HepG2 (cell line): ENCODE data around the gene DMKN. TPM values are rescaled to one million over a fixed set of nuclear protein-coding genes. Genes with fewer than 3 reads are reported as not detected.

Experiments used
- ARID2 ChIP-seq: sonication (generic); formaldehyde crosslinking; IDR thresholded peaks from 2 replicates; pipeline ENCODE4 v1.8.1; 2022; ENCODE audit warnings: mild to moderate bottlenecking, missing genetic modification reagents, borderline replicate concordance
- ATF1 ChIP-seq: IDR thresholded peaks from 2 replicates; pipeline ENCODE4 v1.6.1; 2016; ENCODE audit warnings: mild to moderate bottlenecking, control low read depth
- BRF2 ChIP-seq: sonication (generic); formaldehyde crosslinking; IDR thresholded peaks from 2 replicates; pipeline ENCODE4 v1.8.1; 2022; ENCODE audit warnings: mild to moderate bottlenecking, missing genetic modification reagents
- CENPT ChIP-seq: sonication (generic); formaldehyde crosslinking; IDR thresholded peaks from 2 replicates; pipeline ENCODE4 v1.8.0; 2022; ENCODE audit warnings: low read depth, mild to moderate bottlenecking, moderate library complexity, missing genetic modification reagents
- CREBL2 ChIP-seq: sonication (generic); formaldehyde crosslinking; IDR thresholded peaks from 2 replicates; pipeline ENCODE4 v1.8.1; 2023; ENCODE audit warnings: missing genetic modification reagents, mild to moderate bottlenecking, borderline replicate concordance
- EEA1 ChIP-seq: sonication (generic); formaldehyde crosslinking; IDR thresholded peaks from 2 replicates; pipeline ENCODE4 v1.5.1; 2020; ENCODE audit warnings: mild to moderate bottlenecking, missing genetic modification reagents, borderline replicate concordance
- ELF3 ChIP-seq: IDR thresholded peaks from 2 replicates; pipeline ENCODE4 v1.6.1; 2016; ENCODE audit warnings: missing genetic modification reagents, missing compliant biosample characterization
- ETV6 ChIP-seq: sonication (generic); formaldehyde crosslinking; conservative IDR thresholded peaks from 2 replicates; pipeline ENCODE4 v1.4.0; 2020; ENCODE audit warnings: missing genetic modification reagents
- KDM4B ChIP-seq: sonication (generic); formaldehyde crosslinking; IDR thresholded peaks from 2 replicates; pipeline ENCODE4 v1.4.0; 2020; ENCODE audit warnings: missing genetic modification reagents
- MAZ ChIP-seq, 2 experiments: sonication (generic) in 1 of 2; formaldehyde crosslinking in 1 of 2; IDR thresholded peaks; 2 replicates each; pipeline versions ENCODE4 v1.5.0 to v1.6.1; 2012 to 2020; ENCODE audit warnings: low read depth in 2 of 2, mild to moderate bottlenecking in 2 of 2, borderline replicate concordance in 1 of 2, improper control_type of control experiment in 1 of 2, low read length in 1 of 2, missing genetic modification reagents in 1 of 2, moderate library complexity in 1 of 2
- NFE2L1 ChIP-seq: sonication (generic); formaldehyde crosslinking; IDR thresholded peaks from 2 replicates; pipeline ENCODE4 v1.4.0; 2020; ENCODE audit warnings: missing genetic modification reagents, mild to moderate bottlenecking, borderline replicate concordance
- RXRA ChIP-seq: sonication (generic); formaldehyde crosslinking; IDR thresholded peaks from 2 replicates; pipeline ENCODE4 v1.5.1; 2020; ENCODE audit warnings: missing genetic modification reagents
- SKIL ChIP-seq: sonication (generic); formaldehyde crosslinking; IDR thresholded peaks from 2 replicates; pipeline ENCODE4 v1.8.0; 2022; ENCODE audit warnings: missing genetic modification reagents, mild to moderate bottlenecking, moderate library complexity, borderline replicate concordance
- SMAD3 ChIP-seq: sonication (generic); formaldehyde crosslinking; IDR thresholded peaks from 2 replicates; pipeline ENCODE4 v1.4.0; 2020; ENCODE audit warnings: missing genetic modification reagents
- SRF ChIP-seq: IDR thresholded peaks from 2 replicates; pipeline ENCODE4 v1.6.1; 2011; ENCODE audit warnings: mild to moderate bottlenecking, low read depth, low read length, moderate library complexity
- SRY ChIP-seq: sonication (generic); formaldehyde crosslinking; IDR thresholded peaks from 2 replicates; pipeline ENCODE4 v1.8.0; 2022; ENCODE audit warnings: mild to moderate bottlenecking, missing genetic modification reagents
- YEATS2 ChIP-seq: sonication (generic); formaldehyde crosslinking; IDR thresholded peaks from 2 replicates; pipeline ENCODE4 v1.4.0; 2020; ENCODE audit warnings: missing genetic modification reagents, borderline replicate concordance
- ZFP90 ChIP-seq: sonication (generic); formaldehyde crosslinking; IDR thresholded peaks from 2 replicates; pipeline ENCODE4 v1.8.0; 2022; ENCODE audit warnings: missing genetic modification reagents, mild to moderate bottlenecking, inconsistent platforms, borderline replicate concordance
- ZNF224 ChIP-seq: sonication (generic); formaldehyde crosslinking; IDR thresholded peaks from 2 replicates; pipeline ENCODE4 v1.5.0; 2020; ENCODE audit warnings: mild to moderate bottlenecking, missing genetic modification reagents
- ZNF317 ChIP-seq: sonication (generic); formaldehyde crosslinking; IDR thresholded peaks from 2 replicates; pipeline ENCODE4 v1.5.0; 2020; ENCODE audit warnings: mild to moderate bottlenecking, missing genetic modification reagents
- ZNF530 ChIP-seq: sonication (generic); formaldehyde crosslinking; IDR thresholded peaks from 2 replicates; pipeline ENCODE4 v1.5.0; 2020; ENCODE audit warnings: low read depth, mild to moderate bottlenecking, missing genetic modification reagents
- ZNF543 ChIP-seq: sonication (generic); formaldehyde crosslinking; IDR thresholded peaks from 2 replicates; pipeline ENCODE4 v1.4.0; 2020; ENCODE audit warnings: mild to moderate bottlenecking, missing genetic modification reagents
- ZNF660 ChIP-seq: sonication (generic); formaldehyde crosslinking; IDR thresholded peaks from 2 replicates; pipeline ENCODE4 v1.5.1; 2020; ENCODE audit warnings: mild to moderate bottlenecking, low read depth, missing genetic modification reagents, borderline replicate concordance
- ZNF691 ChIP-seq: sonication (generic); formaldehyde crosslinking; IDR thresholded peaks from 2 replicates; pipeline ENCODE4 v1.4.0; 2020; ENCODE audit warnings: missing genetic modification reagents, low read depth, mild to moderate bottlenecking, borderline replicate concordance
- ZNF720 ChIP-seq: sonication (generic); formaldehyde crosslinking; IDR thresholded peaks from 2 replicates; pipeline ENCODE4 v1.4.0; 2020; ENCODE audit warnings: missing genetic modification reagents
- ZNF777 ChIP-seq: sonication (generic); formaldehyde crosslinking; IDR thresholded peaks from 2 replicates; pipeline ENCODE4 v1.4.0; 2020; ENCODE audit warnings: missing genetic modification reagents
- polyA plus RNA-seq, 8 experiments: library from polyadenylated mRNA; depleted of rRNA in 3 of 8; stranded (reverse) in 7 of 8; unstranded in 1 of 8; fragments of >200 nt; fragmentation: Illumina TruSeq in 4 of 8; extraction: Trizol in 4 of 8; gene quantifications; 2 replicates each; pipeline versions ENCODE4 v1.2.1 to v1.2.3, GENCODE V29; 2011 to 2016; ENCODE audit warnings: low read depth in 4 of 8, missing spikeins in 1 of 8, mixed read lengths in 1 of 8; ENCODE audit not compliant: insufficient read depth in 1 of 8
- total RNA-seq, 5 experiments: library from RNA; depleted of rRNA; stranded (reverse); fragments of >200 nt; fragmentation: Illumina TruSeq; extraction: Trizol; gene quantifications; 2 replicates each; pipeline ENCODE4 v1.2.3, GENCODE V29; 2016; ENCODE audit warnings: low read depth in 1 of 5

DMKN gene
- total and polyA plus RNA-seq, 2 of the 13 experiments (the other 11 are each of a cell fraction or from before 2014, with no cell fraction given): 50.8 to 57.1 TPM

- no peak for TF ChIP-seq SRY (CRISPR knock-in tag)
- peak; percentile 52 for TF ChIP-seq ELF3 (CRISPR knock-in tag)
- TF ChIP-seq ZNF660 (CRISPR knock-in tag): no peak
- peak; percentile 63; the same call in 1 of the 2 replicates for TF ChIP-seq SRF
- TF ChIP-seq ATF1: peak; percentile 95
- TF ChIP-seq CENPT: no peak
- no peak for TF ChIP-seq ZNF720
- no peak; the same call in 1 of the 2 replicates for TF ChIP-seq ZNF777
- no peak for TF ChIP-seq ZNF224
- TF ChIP-seq ARID2: 0 out of 2 replicates have a peak, but pooled peaks have one; percentile 82
- no peak for TF ChIP-seq SKIL
- TF ChIP-seq ZNF530 (CRISPR knock-in tag): no peak
- no peak for TF ChIP-seq CREBL2
- 0 out of 2 replicates have a peak, but pooled peaks have one; percentile 87 for TF ChIP-seq BRF2
- TF ChIP-seq ETV6: 0 out of 2 replicates have a peak, but pooled peaks have one; percentile 23
- TF ChIP-seq KDM4B (CRISPR knock-in tag): no peak
- TF ChIP-seq ZNF691: no peak
- no peak for TF ChIP-seq ZNF317 (CRISPR knock-in tag)
- no peak for TF ChIP-seq NFE2L1 (CRISPR knock-in tag)
- peak; percentile 49; the same call in 1 of the 2 replicates for TF ChIP-seq SMAD3
- no peak for TF ChIP-seq ZFP90
- TF ChIP-seq EEA1 (CRISPR knock-in tag): no peak
- TF ChIP-seq MAZ (IDR thresholded peaks at IDR 0.05; ENCODE audit: borderline replicate concordance, low read depth, low read length): peak; percentile 69
- peak; percentile 76; the same call in 1 of the 2 replicates for TF ChIP-seq MAZ (CRISPR knock-in tag; IDR thresholded peaks at IDR 0.05; ENCODE audit: low read depth)
- TF ChIP-seq ZNF543: no peak
- TF ChIP-seq RXRA (CRISPR knock-in tag): peak; percentile 45
- TF ChIP-seq YEATS2 (CRISPR knock-in tag): 0 out of 2 replicates have a peak, but pooled peaks have one; percentile 89
Measured at GRCh38 chr19:35545001-35545854, 31.8 kb upstream of the DMKN start, which contains the start of gene TMEM147 (continued).
